A673 (cell line): ENCODE results near the gene STX11. TPM values are rescaled to one million over a fixed set of nuclear protein-coding genes. Genes with fewer than 3 reads are reported as not detected.

Experiments
- BruUV-seq: library from RNA; stranded (reverse); fragments of 400-500 nt; replicated peaks from 2 replicates; lab custom pipeline; 2021; lab: Mats Ljungman, UMichigan
- CTCF ChIA-PET: fragments of 300-600 bp; sonication (Branson Sonifier 250); formaldehyde crosslinking; loops from one replicate; lab custom pipeline; 2022; ENCODE audit warnings: antibody characterized with exemption; lab: Charles Lee
- POLR2A ChIA-PET: fragments of 300-600 bp; sonication (Branson Sonifier 250); formaldehyde crosslinking; loops from one replicate; lab custom pipeline; 2022; ENCODE audit warnings: antibody characterized with exemption; ENCODE audit not compliant: low non-redundant PET; lab: Charles Lee
- DNase-seq: peaks from one replicate; pipeline ENCODE4 v3.0.0-alpha.2; 2015; ENCODE audit warnings: low spot score
- H3K27ac ChIP-seq: fragments of 200-600 bp; sonication (generic); 2 replicates; pipeline ENCODE4 v1.5.1; 2016; ENCODE audit warnings: mixed run types, low read depth, mild to moderate bottlenecking, mixed read lengths, antibody characterized with exemption, low read length; ENCODE audit not compliant: poor library complexity, severe bottlenecking
- H3K27me3 ChIP-seq: fragments of 200-600 bp; sonication (generic); replicated peaks from 2 replicates; pipeline ENCODE4 v1.6.1; 2017; ENCODE audit warnings: mixed run types, low read depth, mild to moderate bottlenecking, mixed read lengths, antibody characterized with exemption, low read length; ENCODE audit not compliant: insufficient read depth, poor library complexity
- H3K36me3 ChIP-seq: fragments of 200-600 bp; sonication (generic); 2 replicates; pipeline ENCODE4 v1.6.1; 2016; ENCODE audit warnings: mixed run types, mild to moderate bottlenecking, mixed read lengths, antibody characterized with exemption, low read length; ENCODE audit not compliant: insufficient read depth, poor library complexity, severe bottlenecking
- H3K4me1 ChIP-seq: fragments of 200-600 bp; sonication (generic); 2 replicates; pipeline ENCODE4 v1.6.1; 2017; ENCODE audit warnings: mixed run types, mild to moderate bottlenecking, mixed read lengths, antibody characterized with exemption, low read length; ENCODE audit not compliant: insufficient read depth, poor library complexity, severe bottlenecking
- H3K4me3 ChIP-seq: fragments of 200-600 bp; sonication (generic); 2 replicates; pipeline ENCODE4 v1.5.1; 2016; ENCODE audit warnings: low read depth, mixed run types, mild to moderate bottlenecking, mixed read lengths, low read length; ENCODE audit not compliant: poor library complexity, severe bottlenecking
- H3K9me3 ChIP-seq: fragments of 200-600 bp; sonication (generic); 2 replicates; pipeline ENCODE4 v1.6.1; 2016; ENCODE audit warnings: mixed run types, low read depth, mild to moderate bottlenecking, mixed read lengths, antibody characterized with exemption, low read length; ENCODE audit not compliant: poor library complexity, severe bottlenecking
- CTCF ChIP-seq: fragments of 300-800, 200-600 bp; sonication (generic); conservative IDR thresholded peaks from 2 replicates; pipeline ENCODE4 v1.5.1; 2017; ENCODE audit warnings: low read depth, mild to moderate bottlenecking, antibody characterized with exemption, low read length, moderate library complexity, mixed read lengths
- EZH2 ChIP-seq: fragments of 200-600 bp; sonication (generic); IDR thresholded peaks from 2 replicates; pipeline ENCODE4 v1.6.1; 2017; ENCODE audit warnings: borderline replicate concordance, low read depth, mild to moderate bottlenecking, mixed read lengths, antibody characterized with exemption, low read length; ENCODE audit not compliant: poor library complexity, severe bottlenecking
- intact Hi-C: fragments of 100-400 bp; cut with micrococcal nuclease; formaldehyde crosslinking; loops from one replicate; pipeline ENCODE4 v1.10.0; 2022; ENCODE audit not compliant: unreplicated experiment
- total RNA-seq: library from RNA; stranded (reverse); gene quantifications from 2 replicates; pipeline ENCODE4 v1.2.3, GENCODE V29; 2021

The STX11 gene
- total RNA-seq, 1 experiment from 2014 or later = 0.30 TPM

- Histone ChIP-seq H3K36me3 (no peaks in the 10 kb centered on the region), H3K4me3 (no peak overlapping the region), H3K27ac (no peak overlapping the region), H3K9me3 (no peaks in the 10 kb centered on the region), H3K27me3 (peaks cover 7% of the 10 kb centered on the region), H3K4me1 (peaks cover 9% of the 10 kb centered on the region)
- intact Hi-C loops = no loop called here
- ChIA-PET CTCF (no interaction called here), POLR2A (interaction anchor here (0.6 to 0.9 kb wide), 3 partner anchors 34 to 1579 kb away, joined by 3 to 4 read pairs (median 3); partner anchors contain the start of gene PLAGL1)
- no peak for DNase-seq
- TF ChIP-seq EZH2 (no peak), CTCF (no peak)
- BruUV-seq = no TSS peak
Measured at GRCh38 chr6:144156338-144156737, 6.0 kb downstream of the STX11 start.

GRCh38 chr6:144156991-144157390, 6.7 kb downstream of the STX11 start:
- intact Hi-C loops = no loop called here
- CTCF ChIA-PET = no interaction called here
- no peak overlapping the region for H3K4me3 ChIP-seq
- H3K36me3 ChIP-seq = no peaks in the 10 kb centered on the region
- H3K27me3 ChIP-seq = peaks cover under 1% of the 10 kb centered on the region
- BruUV-seq = no TSS peak
- H3K4me1 ChIP-seq = peaks cover 9% of the 10 kb centered on the region
- no peak overlapping the region for H3K27ac ChIP-seq
- no peak for TF ChIP-seq EZH2
- no peak for TF ChIP-seq CTCF
- no peaks in the 10 kb centered on the region for H3K9me3 ChIP-seq
- POLR2A ChIA-PET = interaction anchor here (0.6 to 0.9 kb wide), 2 partner anchors 112 to 149 kb away, joined by 3 to 4 read pairs; partner anchors contain the start of gene PLAGL1
- DNase-seq = no peak

GRCh38 chr6:144158133-144158532, 7.8 kb downstream of the STX11 start:
- POLR2A ChIA-PET = no interaction called here
- intact Hi-C loops = no loop called here

More at GRCh38 chr6:144158133-144158532, 7.8 kb downstream of the STX11 start:
- peak; percentile 77 for DNase-seq
- no peaks in the 10 kb centered on the region for H3K27me3 ChIP-seq
- no peak overlapping the region for H3K27ac ChIP-seq
- no TSS peak for BruUV-seq
- H3K4me1 ChIP-seq = peaks cover 9% of the 10 kb centered on the region
- CTCF ChIA-PET = no interaction called here
- TF ChIP-seq CTCF (no peak), EZH2 (no peak)
- H3K9me3 ChIP-seq = no peaks in the 10 kb centered on the region
- H3K4me3 ChIP-seq = no peak overlapping the region
- no peaks in the 10 kb centered on the region for H3K36me3 ChIP-seq
